ENCODE measurements around the gene PITPNC1.

DNA sequence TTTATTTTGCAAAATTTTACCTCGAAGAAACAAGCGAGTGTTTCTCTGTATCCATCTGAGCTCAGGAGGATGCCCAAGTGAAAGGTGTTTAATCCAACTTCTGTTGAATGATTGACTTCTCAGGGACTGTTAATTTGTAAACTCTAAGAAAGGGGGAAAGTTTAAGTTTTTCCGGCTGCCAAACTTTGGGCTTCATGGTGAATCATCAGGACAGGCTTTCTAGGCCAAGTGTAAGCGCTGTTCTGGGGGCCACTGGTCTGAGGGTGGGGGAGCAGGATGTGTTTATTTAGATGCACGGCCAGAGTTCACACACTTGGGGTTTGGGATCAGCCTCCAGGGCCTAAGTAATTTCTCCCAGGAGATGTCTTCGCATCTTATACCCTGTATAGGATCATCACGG is 110.4 kb downstream of the PITPNC1 start:
- TF ChIP-seq, protein P1, sequence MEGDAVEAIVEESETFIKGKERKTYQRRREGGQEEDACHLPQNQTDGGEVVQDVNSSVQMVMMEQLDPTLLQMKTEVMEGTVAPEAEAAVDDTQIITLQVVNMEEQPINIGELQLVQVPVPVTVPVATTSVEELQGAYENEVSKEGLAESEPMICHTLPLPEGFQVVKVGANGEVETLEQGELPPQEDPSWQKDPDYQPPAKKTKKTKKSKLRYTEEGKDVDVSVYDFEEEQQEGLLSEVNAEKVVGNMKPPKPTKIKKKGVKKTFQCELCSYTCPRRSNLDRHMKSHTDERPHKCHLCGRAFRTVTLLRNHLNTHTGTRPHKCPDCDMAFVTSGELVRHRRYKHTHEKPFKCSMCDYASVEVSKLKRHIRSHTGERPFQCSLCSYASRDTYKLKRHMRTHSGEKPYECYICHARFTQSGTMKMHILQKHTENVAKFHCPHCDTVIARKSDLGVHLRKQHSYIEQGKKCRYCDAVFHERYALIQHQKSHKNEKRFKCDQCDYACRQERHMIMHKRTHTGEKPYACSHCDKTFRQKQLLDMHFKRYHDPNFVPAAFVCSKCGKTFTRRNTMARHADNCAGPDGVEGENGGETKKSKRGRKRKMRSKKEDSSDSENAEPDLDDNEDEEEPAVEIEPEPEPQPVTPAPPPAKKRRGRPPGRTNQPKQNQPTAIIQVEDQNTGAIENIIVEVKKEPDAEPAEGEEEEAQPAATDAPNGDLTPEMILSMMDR (IDR thresholded peaks at IDR 0.05) = no peak
- TF ChIP-seq POLR2A (IDR thresholded peaks at IDR 0.05) = no peak

All from adrenal gland (tissue), 5 donors.